Activated T-helper 1 cell treated with anti-CD3 and anti-CD28 coated beads, Interleukin-12 subunit alpha, Interleukin-12 subunit beta, Interleukin-2, Interleukin-4 antibody, amounts not matched to agents 30 ng/mL and 10 ng/mL and 1 ng/mL, durations not matched to agents 14 hours and 24 hours and 36 hours (primary cell): ENCODE data around the gene SPECC1L. TPM values are rescaled to one million over a fixed set of nuclear protein-coding genes. Genes with fewer than 3 reads are reported as not detected.

Experiments used
- DNase-seq: peaks from one replicate; pipeline ENCODE4 v3.0.0; 2021; ENCODE audit warnings: low spot score
- H3K27ac Mint-ChIP-seq: one replicate; pipeline ENCODE4 v1.8.0; 2021; ENCODE audit warnings: mild to moderate bottlenecking, mixed read lengths
- H3K27me3 Mint-ChIP-seq: one replicate; pipeline ENCODE4 v1.8.0; 2022; ENCODE audit warnings: mild to moderate bottlenecking, moderate library complexity, mixed read lengths; ENCODE audit not compliant: insufficient read depth
- H3K36me3 Mint-ChIP-seq: one replicate; pipeline ENCODE4 v1.8.0; 2021; ENCODE audit warnings: low read depth, mixed read lengths
- H3K4me1 Mint-ChIP-seq: one replicate; pipeline ENCODE4 v1.8.0; 2021; ENCODE audit warnings: low read depth, mixed read lengths
- H3K4me3 Mint-ChIP-seq: one replicate; pipeline ENCODE4 v1.8.0; 2021; ENCODE audit warnings: mild to moderate bottlenecking, moderate library complexity, mixed read lengths
- H3K9me3 Mint-ChIP-seq: one replicate; pipeline ENCODE4 v1.8.0; 2021; ENCODE audit warnings: mixed read lengths
- intact Hi-C: fragments of 100-400 bp; cut with micrococcal nuclease; formaldehyde crosslinking; loops from one replicate; pipeline ENCODE4 v1.15.1; 2024
- total RNA-seq: library from RNA; stranded (reverse); gene quantifications from 2 replicates; pipeline ENCODE4 v1.2.3, GENCODE V29; 2022

Gene SPECC1L
- total RNA-seq, 1 donor from 2014 or later = 40.3 TPM

DNA sequence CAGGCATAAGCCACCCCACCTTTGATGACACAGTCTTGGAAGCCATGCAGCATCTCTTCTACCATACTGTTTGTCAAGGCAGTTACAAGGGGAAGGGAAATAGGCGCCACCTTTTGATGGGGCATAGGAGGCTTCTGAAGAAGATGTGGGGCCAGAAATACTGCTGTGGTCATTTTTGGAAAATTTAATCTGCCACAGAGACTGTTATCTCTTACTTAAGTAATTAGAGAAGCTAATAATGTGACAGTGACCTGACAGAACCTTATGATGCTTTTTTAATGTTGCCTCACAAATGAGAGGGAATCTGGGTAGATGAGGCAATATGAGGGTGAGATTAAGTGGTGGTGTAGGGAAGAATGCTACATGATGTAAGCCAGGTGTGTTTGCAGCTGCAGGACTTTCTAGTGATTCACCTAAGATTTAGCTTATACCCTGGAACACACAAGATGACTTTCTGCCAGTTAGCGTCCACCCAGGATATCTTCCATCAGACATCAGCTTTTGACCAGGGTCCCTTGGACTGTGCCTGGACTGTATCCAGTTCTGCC lies 122.5 kb downstream of the SPECC1L start:
- peaks cover 13% of the 10 kb centered on the region for H3K36me3 Mint-ChIP-seq
- intact Hi-C loops = no loop called here
- H3K9me3 Mint-ChIP-seq = no peaks in the 10 kb centered on the region
- no peak overlapping the region for H3K4me3 Mint-ChIP-seq
- H3K27me3 Mint-ChIP-seq = no peaks in the 10 kb centered on the region
- H3K4me1 Mint-ChIP-seq = peaks cover 24% of the 10 kb centered on the region
- DNase-seq = no peak
- H3K27ac Mint-ChIP-seq = no peak overlapping the region

DNA sequence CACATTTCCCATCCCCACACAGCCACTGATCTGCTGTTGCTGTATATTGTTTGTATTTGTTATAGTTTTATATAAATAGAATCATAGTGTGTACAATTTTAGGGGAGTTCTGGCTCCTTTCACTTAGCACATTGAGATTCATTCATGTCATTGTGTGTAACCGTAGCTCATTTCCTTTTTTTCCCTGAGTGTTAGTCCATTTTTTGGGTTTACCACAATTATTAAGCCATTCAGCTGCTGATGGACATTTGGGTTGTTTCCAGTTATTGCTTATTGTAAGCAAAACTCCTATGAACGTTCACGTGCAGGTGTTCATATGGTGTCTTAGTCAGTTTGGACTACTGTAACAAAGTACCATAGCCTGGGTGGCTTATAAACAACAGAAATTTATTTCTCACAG lies 123.2 kb downstream of the SPECC1L start:
- Mint-ChIP-seq H3K9me3 (no peaks in the 10 kb centered on the region), H3K27ac (no peak overlapping the region), H3K4me1 (peaks cover 32% of the 10 kb centered on the region), H3K27me3 (no peaks in the 10 kb centered on the region), H3K36me3 (peaks cover 15% of the 10 kb centered on the region), H3K4me3 (no peak overlapping the region)
- intact Hi-C loops = no loop called here
- DNase-seq = no peak

DNA sequence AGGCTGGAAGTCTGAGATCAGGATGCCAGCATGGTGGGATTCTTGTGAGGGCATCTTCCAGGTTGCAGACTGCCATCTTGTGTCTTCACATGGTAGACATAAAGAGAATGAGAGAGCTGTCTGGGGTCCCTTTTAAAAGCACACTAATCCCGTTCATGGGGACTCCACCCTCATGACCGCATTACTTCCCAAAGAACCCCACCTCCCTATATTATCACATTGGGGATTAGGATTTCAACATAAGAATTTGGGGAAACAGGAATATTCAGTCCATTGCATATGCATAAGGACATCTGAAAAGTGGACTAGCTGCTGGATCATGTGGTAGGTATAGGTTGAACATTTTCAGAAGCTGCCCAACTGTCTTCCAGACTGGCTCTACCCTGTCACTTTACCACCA lies 123.6 kb downstream of the SPECC1L start:
- intact Hi-C loops = no loop called here

DNA sequence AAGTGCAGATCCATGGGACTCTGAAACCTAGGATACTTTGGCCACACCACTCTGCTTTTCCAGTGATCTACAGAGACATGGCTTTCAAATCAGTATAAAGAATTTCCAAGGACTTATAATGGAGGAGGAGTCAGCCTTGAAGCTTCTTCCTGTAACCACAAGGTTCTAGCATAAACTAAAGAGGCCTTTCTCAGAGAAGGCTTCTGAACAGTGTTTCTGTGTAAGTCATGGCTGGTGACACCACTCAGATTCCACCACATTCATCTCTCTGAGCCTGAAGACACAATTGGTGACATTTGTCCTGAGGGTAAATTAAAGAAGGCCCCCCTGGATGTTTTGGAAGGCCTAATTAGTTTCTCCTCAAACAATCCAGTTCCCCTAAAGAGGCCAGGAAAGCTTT lies 127.8 kb downstream of the SPECC1L start:
- no peak for DNase-seq
- Mint-ChIP-seq H3K27me3 (no peaks in the 10 kb centered on the region), H3K27ac (peak overlapping the region; percentile 66), H3K9me3 (no peaks in the 10 kb centered on the region), H3K36me3 (peaks cover 28% of the 10 kb centered on the region), H3K4me3 (no peak overlapping the region), H3K4me1 (peaks cover 48% of the 10 kb centered on the region)
- intact Hi-C loops = no loop called here

More for the DNA sequence above, 123.6 kb downstream of the SPECC1L start:
- Mint-ChIP-seq H3K27me3 (no peaks in the 10 kb centered on the region), H3K36me3 (peaks cover 14% of the 10 kb centered on the region), H3K27ac (no peak overlapping the region), H3K4me1 (peaks cover 34% of the 10 kb centered on the region), H3K9me3 (no peaks in the 10 kb centered on the region), H3K4me3 (no peak overlapping the region)
- no peak for DNase-seq

DNA sequence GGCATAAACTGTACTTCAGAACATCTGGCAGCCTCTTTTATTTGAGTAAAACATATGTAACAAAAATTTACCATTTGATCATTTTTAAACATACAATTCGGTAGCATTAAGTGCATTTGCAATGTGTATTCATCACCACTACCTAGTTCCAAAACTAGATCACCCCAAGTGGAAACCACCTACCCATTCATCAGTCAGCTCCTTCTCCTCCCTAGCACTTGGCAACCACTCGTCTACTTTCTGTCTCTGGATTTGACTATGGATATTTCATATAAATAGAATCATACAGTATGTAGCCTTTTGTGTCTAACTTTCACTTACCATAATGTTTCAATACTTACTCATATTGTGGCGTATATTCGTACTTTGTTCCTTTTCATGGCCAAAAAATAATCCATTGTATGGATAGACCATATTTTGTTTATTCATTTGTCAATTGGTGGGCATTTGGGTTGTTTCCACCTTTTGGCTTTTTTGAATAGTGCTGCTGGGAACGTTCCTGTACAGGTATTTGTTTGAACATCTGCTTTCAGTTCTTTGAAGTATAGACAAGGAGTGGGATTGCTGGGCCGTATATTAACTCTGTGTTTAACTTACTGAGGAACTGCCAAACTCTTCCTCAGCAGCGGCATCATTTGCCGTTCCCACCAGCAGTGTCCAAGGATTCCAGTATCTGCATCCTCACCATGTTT lies 129.5 kb downstream of the SPECC1L start:
- peaks cover 32% of the 10 kb centered on the region for H3K36me3 Mint-ChIP-seq
- peak overlapping the region; percentile 37 for H3K4me3 Mint-ChIP-seq
- no peak for DNase-seq
- no peaks in the 10 kb centered on the region for H3K9me3 Mint-ChIP-seq
- peak overlapping the region; percentile 77 for H3K27ac Mint-ChIP-seq
- intact Hi-C loops = loop anchor here (1.0 kb wide), 1 partner anchor 34 kb away; no protein-coding TSS in a partner anchor
- no peaks in the 10 kb centered on the region for H3K27me3 Mint-ChIP-seq
- peaks cover 52% of the 10 kb centered on the region for H3K4me1 Mint-ChIP-seq

DNA sequence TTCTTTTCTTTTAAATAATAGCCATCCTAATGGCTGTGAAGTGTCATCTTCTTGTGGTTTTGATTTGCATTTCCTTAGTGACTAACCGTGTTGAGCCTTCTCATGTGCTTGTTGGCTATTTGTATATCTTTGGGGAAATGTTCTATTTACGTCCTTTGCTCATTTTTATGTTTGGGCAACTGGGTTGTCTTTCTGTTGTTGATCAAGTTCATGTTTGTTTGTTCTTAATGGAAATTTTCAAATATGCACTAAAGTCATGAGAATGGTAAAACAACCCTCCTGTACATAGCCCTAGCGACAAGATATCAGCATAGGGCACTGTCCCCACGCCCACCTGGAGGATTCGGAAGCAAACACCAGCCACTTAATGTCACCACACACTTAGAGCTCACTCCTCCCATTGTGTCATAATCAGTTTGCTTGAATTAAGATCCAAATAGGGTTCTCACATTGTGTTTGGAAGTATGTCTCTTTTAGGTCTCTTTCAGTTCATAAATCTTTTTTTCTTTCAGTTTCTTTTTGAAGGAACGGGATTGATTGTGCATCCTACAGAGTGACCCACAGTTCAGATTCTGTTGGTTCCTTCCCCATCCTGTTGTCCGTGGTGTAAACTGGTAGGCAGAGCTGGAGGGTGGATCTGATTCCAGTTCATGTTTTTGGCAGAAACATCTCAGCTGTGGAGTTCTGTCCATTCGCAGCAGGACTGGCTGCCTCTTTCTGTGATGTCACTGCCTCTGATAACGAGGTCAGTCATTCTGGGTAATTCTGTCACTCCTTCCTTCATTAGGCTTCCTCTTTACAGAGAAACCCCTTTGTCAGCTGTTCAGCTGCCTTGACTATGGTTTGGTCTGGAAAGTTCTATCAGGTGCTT lies 130.3 kb downstream of the SPECC1L start:
- Mint-ChIP-seq H3K36me3 (peaks cover 31% of the 10 kb centered on the region), H3K9me3 (no peaks in the 10 kb centered on the region), H3K4me1 (peaks cover 52% of the 10 kb centered on the region), H3K27ac (peak overlapping the region; percentile 77), H3K27me3 (no peaks in the 10 kb centered on the region), H3K4me3 (peak overlapping the region; percentile 37)
- no peak for DNase-seq
- intact Hi-C loops = loop anchor here (1.0 kb wide), 1 partner anchor 33 kb away; no protein-coding TSS in a partner anchor

DNA sequence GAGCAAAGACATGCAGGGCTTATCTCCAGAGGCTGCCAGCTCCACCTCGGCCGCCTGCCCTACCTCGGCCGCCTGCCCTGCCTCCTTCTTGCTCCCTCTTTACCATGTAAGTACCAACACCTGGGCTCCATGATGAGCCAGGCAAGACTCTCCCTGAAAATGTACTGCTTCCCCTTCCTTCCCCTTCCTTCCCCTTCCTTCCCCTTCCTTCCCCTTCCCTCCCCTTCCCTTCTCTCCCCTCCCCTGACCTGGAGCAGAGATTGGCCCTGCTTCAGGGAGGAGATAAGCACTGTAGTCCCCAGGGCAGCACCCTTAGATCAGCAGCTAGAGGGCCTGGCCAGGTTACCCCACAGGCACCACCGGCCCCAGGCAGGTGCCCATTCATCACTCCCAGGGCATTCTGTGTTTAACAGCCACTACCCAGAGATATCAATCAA lies 131.3 kb downstream of the SPECC1L start:
- intact Hi-C loops = no loop called here
- no peak for DNase-seq
- H3K4me1 Mint-ChIP-seq = peaks cover 58% of the 10 kb centered on the region
- no peaks in the 10 kb centered on the region for H3K27me3 Mint-ChIP-seq
- H3K4me3 Mint-ChIP-seq = no peak overlapping the region
- no peaks in the 10 kb centered on the region for H3K9me3 Mint-ChIP-seq
- H3K36me3 Mint-ChIP-seq = peaks cover 29% of the 10 kb centered on the region
- H3K27ac Mint-ChIP-seq = peak overlapping the region; percentile 80

DNA sequence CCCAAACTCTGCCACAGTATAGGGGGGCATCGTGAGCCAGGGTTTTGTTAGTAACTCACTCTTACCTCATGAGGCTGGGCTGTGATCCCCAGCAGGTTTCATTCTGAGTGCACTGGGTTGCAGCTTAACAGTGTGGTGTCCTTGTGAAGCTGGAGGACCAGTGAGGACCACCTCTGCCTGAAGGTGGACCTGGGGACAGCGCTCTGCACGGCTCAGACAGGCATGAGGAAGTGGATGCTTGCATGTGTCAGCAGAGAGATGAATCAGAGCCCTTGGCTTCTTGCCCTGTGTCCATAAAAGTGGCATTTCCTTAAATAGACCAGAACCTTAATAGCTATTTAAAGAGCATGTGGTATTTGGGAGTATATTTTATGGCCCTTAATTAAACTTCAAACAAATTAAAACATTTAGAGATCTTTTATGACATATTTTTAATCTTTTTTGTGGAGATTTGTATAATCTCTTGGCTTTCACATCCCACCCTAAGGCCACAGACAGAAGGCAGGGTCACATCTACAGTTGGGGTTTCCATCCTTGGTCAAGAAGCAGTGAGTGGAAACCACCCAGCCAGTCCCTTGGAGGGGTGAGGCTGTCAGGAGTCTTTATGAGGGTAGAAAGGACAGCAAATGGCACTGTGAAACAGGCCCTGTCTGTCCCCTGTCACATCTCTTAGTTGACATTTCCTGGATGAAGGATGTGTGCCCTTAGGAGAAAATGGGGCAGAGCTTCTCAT lies 132.0 kb downstream of the SPECC1L start:
- Mint-ChIP-seq H3K36me3 (peaks cover 29% of the 10 kb centered on the region), H3K27ac (peak overlapping the region; percentile 80), H3K4me3 (no peak overlapping the region), H3K27me3 (no peaks in the 10 kb centered on the region), H3K4me1 (peaks cover 64% of the 10 kb centered on the region), H3K9me3 (no peaks in the 10 kb centered on the region)
- intact Hi-C loops = no loop called here
- DNase-seq = no peak

DNA sequence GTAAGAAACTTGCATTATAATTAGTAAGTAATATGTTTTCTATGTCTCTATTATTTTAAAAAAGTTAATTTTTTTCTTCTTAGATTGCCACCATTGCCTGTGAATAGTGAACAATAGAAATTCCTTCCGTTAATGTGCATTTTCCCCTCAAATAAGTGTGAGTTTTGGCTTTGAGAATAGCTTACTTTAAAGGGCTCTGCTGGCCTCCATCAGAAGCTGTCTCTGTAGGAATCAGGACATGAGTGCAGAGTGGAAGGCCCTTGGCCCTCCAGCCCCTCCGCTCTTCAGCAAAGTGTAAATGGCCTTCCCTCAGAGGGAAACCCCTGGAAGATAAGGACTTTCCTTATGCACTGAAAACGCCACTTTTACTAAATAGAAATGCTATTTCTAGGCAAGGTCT lies 132.7 kb downstream of the SPECC1L start:
- Mint-ChIP-seq H3K4me1 (peaks cover 64% of the 10 kb centered on the region), H3K27ac (peak overlapping the region; percentile 13), H3K9me3 (no peaks in the 10 kb centered on the region), H3K27me3 (no peaks in the 10 kb centered on the region), H3K36me3 (peaks cover 29% of the 10 kb centered on the region), H3K4me3 (no peak overlapping the region)
- intact Hi-C loops = no loop called here
- DNase-seq = no peak

DNA sequence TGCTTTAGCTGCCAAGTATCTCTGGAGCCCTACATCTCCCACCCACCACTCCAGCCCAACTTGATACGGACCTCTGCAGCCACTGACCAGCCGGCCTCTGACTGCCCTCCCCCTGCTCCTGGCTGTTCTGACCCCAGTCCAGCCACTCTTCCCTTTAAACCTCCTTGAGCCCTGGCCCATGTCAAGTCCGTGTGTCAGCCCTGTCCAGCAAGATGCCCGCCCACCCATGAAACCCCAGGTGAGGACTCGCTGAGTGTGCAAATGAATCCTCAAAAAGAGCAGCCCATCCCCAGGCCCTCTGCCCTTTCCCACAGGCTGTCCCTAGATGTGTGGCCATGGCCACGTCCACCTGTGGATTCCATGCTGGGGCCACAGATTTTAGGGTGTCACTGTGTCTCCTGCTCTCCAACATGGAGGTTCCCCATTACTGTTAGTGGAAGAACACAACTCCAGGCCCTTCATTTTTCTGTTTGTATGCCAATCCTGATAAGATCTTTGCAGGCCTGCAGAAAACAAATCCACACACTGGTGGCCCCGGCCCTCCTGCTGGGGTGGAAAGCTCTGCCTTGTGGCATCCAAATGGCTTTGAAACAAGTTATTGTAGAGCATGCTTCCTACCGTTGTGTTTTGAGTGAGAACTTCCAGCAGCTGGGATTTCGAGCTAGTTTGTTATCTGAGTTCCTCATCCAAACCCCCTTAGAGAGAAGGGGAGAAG lies 134.1 kb downstream of the SPECC1L start:
- DNase-seq = no peak
- H3K4me3 Mint-ChIP-seq = no peak overlapping the region
- H3K9me3 Mint-ChIP-seq = no peaks in the 10 kb centered on the region
- no peak overlapping the region for H3K27ac Mint-ChIP-seq
- peaks cover 57% of the 10 kb centered on the region for H3K4me1 Mint-ChIP-seq
- no peaks in the 10 kb centered on the region for H3K27me3 Mint-ChIP-seq
- intact Hi-C loops = no loop called here
- peaks cover 26% of the 10 kb centered on the region for H3K36me3 Mint-ChIP-seq

DNA sequence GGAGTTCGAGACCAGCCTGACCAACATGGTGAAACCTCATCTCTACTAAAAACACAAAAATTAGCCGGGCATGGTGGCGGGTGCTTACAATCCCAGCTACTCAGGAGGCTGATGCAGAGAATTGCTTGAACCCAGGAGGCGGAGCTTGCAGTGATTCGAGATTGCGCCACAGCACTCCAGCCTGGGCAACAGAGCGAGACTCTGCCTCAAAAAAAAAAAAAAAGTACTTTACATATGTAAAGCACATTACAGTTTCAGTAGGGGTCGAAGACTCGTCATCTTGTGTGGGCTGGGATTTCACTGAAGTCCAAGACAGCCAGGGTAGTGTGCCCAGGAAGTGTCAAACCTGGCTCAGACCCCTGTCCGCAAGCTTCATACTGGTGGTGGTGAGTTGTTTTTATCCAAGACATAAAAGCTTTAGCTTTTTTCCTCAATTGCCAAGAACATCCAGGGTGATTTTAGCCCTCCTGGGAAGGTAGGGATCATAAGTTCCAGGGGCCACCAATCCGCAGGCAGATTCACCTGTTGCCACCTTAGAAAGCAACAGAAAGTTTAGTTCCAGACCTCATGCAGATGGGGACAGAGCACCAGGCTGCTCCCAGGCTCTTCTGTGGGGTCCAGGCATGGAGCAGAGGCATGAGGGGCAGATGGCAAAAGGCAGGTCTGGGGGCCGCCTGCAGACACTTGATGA lies 135.1 kb downstream of the SPECC1L start:
- DNase-seq = no peak
- Mint-ChIP-seq H3K36me3 (peaks cover 18% of the 10 kb centered on the region), H3K27ac (no peak overlapping the region), H3K27me3 (no peaks in the 10 kb centered on the region), H3K4me3 (no peak overlapping the region), H3K9me3 (no peaks in the 10 kb centered on the region), H3K4me1 (peaks cover 54% of the 10 kb centered on the region)
- intact Hi-C loops = no loop called here
